ENCODE measurements around the gene ACSF3. TPM values are rescaled to one million over a fixed set of nuclear protein-coding genes. Genes with fewer than 3 reads are reported as not detected.

Gene ACSF3
- total and polyA plus RNA-seq, 2 experiments from 2014 or later, result 20.7 to 28.0 TPM

GRCh38 chr16:89141884-89142267, 48.2 kb downstream of the ACSF3 start:
- Histone ChIP-seq H3K4me1 (ENCODE audit: insufficient read depth) (no peaks in the 10 kb centered on the region), H3K27ac (no peak overlapping the region), H2AFZ (no peak overlapping the region), H3K79me2 (no peaks in the 10 kb centered on the region), H4K20me1 (ENCODE audit: insufficient read depth, poor library complexity, severe bottlenecking) (no peaks in the 10 kb centered on the region), H3K27me3 (no peaks in the 10 kb centered on the region), H3K36me3 (replicated peaks; ENCODE audit: insufficient read depth, low read depth) (no peaks in the 10 kb centered on the region), H3K9me2 (replicated peaks; ENCODE audit: insufficient read depth) (no peaks in the 10 kb centered on the region), H3K4me3 (no peak overlapping the region), H3K9me3 (ENCODE audit: low read depth) (no peaks in the 10 kb centered on the region), H3K4me2 (no peak overlapping the region)
- DNase-seq (ENCODE audit: low spot score), result no peak
- TF ChIP-seq EZH2phosphoT487 (IDR thresholded peaks at IDR 0.05; ENCODE audit: low read depth, severe bottlenecking, unreplicated experiment), result no peak
- TF ChIP-seq EZH2 (IDR thresholded peaks at IDR 0.05; ENCODE audit: borderline replicate concordance), result no peak
- no peak for TF ChIP-seq CTCF (IDR thresholded peaks at IDR 0.05; ENCODE audit: poor library complexity)
- WGBS (ENCODE audit: low lambda C conversion rate, missing lambda C conversion rate), result 98% methylated on average over 13 of the region's 13 CpGs

- no peaks in the 10 kb centered on the region for H4K20me1 ChIP-seq (ENCODE audit: insufficient read depth, poor library complexity, severe bottlenecking)
- H3K36me3 ChIP-seq (replicated peaks; ENCODE audit: insufficient read depth, low read depth), result no peaks in the 10 kb centered on the region
- no peak overlapping the region for H3K27ac ChIP-seq
- H3K79me2 ChIP-seq, result no peaks in the 10 kb centered on the region
- TF ChIP-seq CTCF (IDR thresholded peaks at IDR 0.05; ENCODE audit: poor library complexity), result no peak
- TF ChIP-seq EZH2phosphoT487 (IDR thresholded peaks at IDR 0.05; ENCODE audit: low read depth, severe bottlenecking, unreplicated experiment), result no peak
- no peak for TF ChIP-seq EZH2 (IDR thresholded peaks at IDR 0.05; ENCODE audit: borderline replicate concordance)
- H3K27me3 ChIP-seq, result no peaks in the 10 kb centered on the region
- no peaks in the 10 kb centered on the region for H3K9me2 ChIP-seq (replicated peaks; ENCODE audit: insufficient read depth)
- no peak for DNase-seq (ENCODE audit: low spot score)
- H3K4me2 ChIP-seq, result no peak overlapping the region
- no peaks in the 10 kb centered on the region for H3K4me1 ChIP-seq (ENCODE audit: insufficient read depth)
- 92% methylated on average over 13 of the region's 13 CpGs for WGBS (ENCODE audit: low lambda C conversion rate, missing lambda C conversion rate)
- no peak overlapping the region for H2AFZ ChIP-seq
- H3K9me3 ChIP-seq (ENCODE audit: low read depth), result no peaks in the 10 kb centered on the region
- H3K4me3 ChIP-seq, result no peak overlapping the region
Observed at GRCh38 chr16:89142474-89143195, 49.0 kb downstream of the ACSF3 start.

- WGBS (ENCODE audit: low lambda C conversion rate, missing lambda C conversion rate), result 95% methylated on average over 14 of the region's 17 CpGs
- Histone ChIP-seq H3K4me3 (no peak overlapping the region), H4K20me1 (ENCODE audit: insufficient read depth, poor library complexity, severe bottlenecking) (no peaks in the 10 kb centered on the region), H3K4me2 (no peak overlapping the region), H3K9me3 (ENCODE audit: low read depth) (no peaks in the 10 kb centered on the region), H3K9me2 (replicated peaks; ENCODE audit: insufficient read depth) (no peaks in the 10 kb centered on the region), H3K27me3 (no peaks in the 10 kb centered on the region), H2AFZ (no peak overlapping the region), H3K27ac (no peak overlapping the region), H3K36me3 (replicated peaks; ENCODE audit: insufficient read depth, low read depth) (no peaks in the 10 kb centered on the region), H3K4me1 (ENCODE audit: insufficient read depth) (no peaks in the 10 kb centered on the region), H3K79me2 (no peaks in the 10 kb centered on the region)
- no peak for DNase-seq (ENCODE audit: low spot score)
- TF ChIP-seq CTCF (IDR thresholded peaks at IDR 0.05; ENCODE audit: poor library complexity) (no peak), EZH2 (IDR thresholded peaks at IDR 0.05; ENCODE audit: borderline replicate concordance) (no peak), EZH2phosphoT487 (IDR thresholded peaks at IDR 0.05; ENCODE audit: low read depth, severe bottlenecking, unreplicated experiment) (no peak)
Observed at GRCh38 chr16:89143201-89143741, 49.6 kb downstream of the ACSF3 start.

All from hepatocyte (in vitro differentiated cells).